Measurements from ENCODE around the gene ARHGAP12. TPM values are rescaled to one million over a fixed set of nuclear protein-coding genes. Genes with fewer than 3 reads are reported as not detected.

Gene ARHGAP12
- total RNA-seq, 1 experiment from 2014 or later: 51.9 TPM

GRCh38 chr10:31756729-31757110 lies 171.9 kb downstream of the ARHGAP12 start:
- H3K4me3 ChIP-seq: no peak overlapping the region
- no peaks in the 10 kb centered on the region for H3K9me3 ChIP-seq (ENCODE audit: insufficient read depth, low read depth)
- DNase-seq: no peak
- no peak overlapping the region for H2AFZ ChIP-seq
- H3K4me2 ChIP-seq: no peak overlapping the region
- H3K36me3 ChIP-seq (ENCODE audit: low read depth): no peaks in the 10 kb centered on the region
- no TSS peak for BruUV-seq (replicated peaks)
- peaks cover 13% of the 10 kb centered on the region; the same call in 1 of the 2 replicates for H3K4me1 ChIP-seq (replicated peaks; ENCODE audit: insufficient read depth)
- intact Hi-C loops (cut with micrococcal nuclease; ENCODE audit: unreplicated experiment): loop anchor here (10.0 kb wide), 1 partner anchor 152 kb away; no protein-coding TSS in a partner anchor
- H4K20me1 ChIP-seq (ENCODE audit: insufficient read depth): no peaks in the 10 kb centered on the region
- no peaks in the 10 kb centered on the region for H3K27me3 ChIP-seq (ENCODE audit: insufficient read depth, low read depth)
- H3F3A ChIP-seq (ENCODE audit: insufficient read depth, low read depth): peaks cover 9% of the 10 kb centered on the region; the same call in 1 of the 2 replicates
- no peaks in the 10 kb centered on the region for H3K9me2 ChIP-seq (ENCODE audit: insufficient read depth)
- no peak for TF ChIP-seq EZH2 (IDR thresholded peaks at IDR 0.05; ENCODE audit: low read depth)
- TF ChIP-seq CTCF (conservative IDR thresholded peaks at IDR 0.05): no peak
- H3K27ac ChIP-seq: no peak overlapping the region
- POLR2A ChIA-PET (ENCODE audit: unreplicated experiment): no interaction called here
- H3K79me2 ChIP-seq (ENCODE audit: low read depth): no peaks in the 10 kb centered on the region
- CTCF ChIA-PET: no interaction called here

- no peaks in the 10 kb centered on the region for H3K9me3 ChIP-seq (ENCODE audit: insufficient read depth, low read depth)
- no peak for DNase-seq
- BruUV-seq (replicated peaks): no TSS peak
- H3K79me2 ChIP-seq (ENCODE audit: low read depth): no peaks in the 10 kb centered on the region
- H3K9me2 ChIP-seq (ENCODE audit: insufficient read depth): no peaks in the 10 kb centered on the region
- H3K27me3 ChIP-seq (ENCODE audit: insufficient read depth, low read depth): no peaks in the 10 kb centered on the region
- no peak for TF ChIP-seq EZH2 (IDR thresholded peaks at IDR 0.05; ENCODE audit: low read depth)
- no peak for TF ChIP-seq CTCF (conservative IDR thresholded peaks at IDR 0.05)
- peaks cover 9% of the 10 kb centered on the region; the same call in 1 of the 2 replicates for H3F3A ChIP-seq (ENCODE audit: insufficient read depth, low read depth)
- no peak overlapping the region for H3K4me2 ChIP-seq
- no peaks in the 10 kb centered on the region for H3K36me3 ChIP-seq (ENCODE audit: low read depth)
- H3K27ac ChIP-seq: no peak overlapping the region
- no peak overlapping the region for H2AFZ ChIP-seq
- H3K4me1 ChIP-seq (replicated peaks; ENCODE audit: insufficient read depth): peaks cover 13% of the 10 kb centered on the region; the same call in 1 of the 2 replicates
- no peaks in the 10 kb centered on the region for H4K20me1 ChIP-seq (ENCODE audit: insufficient read depth)
- no peak overlapping the region for H3K4me3 ChIP-seq
- ChIA-PET CTCF (no interaction called here), POLR2A (ENCODE audit: unreplicated experiment) (no interaction called here)
- intact Hi-C loops (cut with micrococcal nuclease; ENCODE audit: unreplicated experiment): loop anchor here (10.0 kb wide), 1 partner anchor 151 kb away; no protein-coding TSS in a partner anchor
Observed at GRCh38 chr10:31756101-31756728, 172.4 kb downstream of the ARHGAP12 start.

Other genes starting within 250 kb of the ARHGAP12 start
- 64.9 and 76.9 TPM in 2 replicates for gene KIF5B, start 127.6 kb upstream of the ARHGAP12 start, total RNA-seq (2021)